MM.1S (cell line): ENCODE measurements around the gene ARHGEF37.

ENCODE experiments used
- CTCF ChIP-seq: fragments of 300-600 bp; sonication (generic); IDR thresholded peaks from 2 replicates; pipeline ENCODE4 v1.5.1; 2016; ENCODE audit warnings: antibody characterized with exemption, low read length, mixed read lengths
- EZH2 ChIP-seq: fragments of 300-600 bp; sonication (generic); optimal IDR thresholded peaks from 2 replicates; pipeline ENCODE3; 2017; ENCODE audit warnings: low read depth, mild to moderate bottlenecking, antibody characterized with exemption, low read length, mixed read lengths

DNA sequence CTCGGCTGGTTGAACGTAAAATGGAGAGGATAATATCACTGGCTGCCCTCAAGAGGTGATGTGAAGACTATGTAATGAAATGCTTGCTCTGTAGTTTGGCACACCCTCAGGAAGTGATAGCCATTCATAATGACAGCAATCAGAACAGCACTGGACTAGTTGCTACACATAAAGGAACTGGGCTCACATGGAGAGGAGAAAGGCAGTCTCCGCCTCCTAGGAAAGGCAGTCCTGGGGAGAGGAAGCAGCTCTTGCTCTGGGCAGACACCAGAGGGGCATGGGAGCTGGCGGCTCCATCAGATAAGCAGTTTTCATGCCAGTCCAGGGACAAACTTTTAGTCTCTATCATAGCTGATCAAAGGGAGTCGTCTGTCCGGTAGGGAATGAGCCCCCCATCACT, 46.9 kb downstream of the ARHGEF37 start:
- TF ChIP-seq EZH2 (no peak), CTCF (no peak)
